Measurements from ENCODE around the gene ANKH. TPM values are rescaled to one million over a fixed set of nuclear protein-coding genes. Genes with fewer than 3 reads are reported as not detected.
A peak's percentile ranks its signal among the peaks of the same experiment; 100 is the strongest.

Gene ANKH
- total RNA-seq, 1 donor from 2014 or later: 39.1 TPM

DNA sequence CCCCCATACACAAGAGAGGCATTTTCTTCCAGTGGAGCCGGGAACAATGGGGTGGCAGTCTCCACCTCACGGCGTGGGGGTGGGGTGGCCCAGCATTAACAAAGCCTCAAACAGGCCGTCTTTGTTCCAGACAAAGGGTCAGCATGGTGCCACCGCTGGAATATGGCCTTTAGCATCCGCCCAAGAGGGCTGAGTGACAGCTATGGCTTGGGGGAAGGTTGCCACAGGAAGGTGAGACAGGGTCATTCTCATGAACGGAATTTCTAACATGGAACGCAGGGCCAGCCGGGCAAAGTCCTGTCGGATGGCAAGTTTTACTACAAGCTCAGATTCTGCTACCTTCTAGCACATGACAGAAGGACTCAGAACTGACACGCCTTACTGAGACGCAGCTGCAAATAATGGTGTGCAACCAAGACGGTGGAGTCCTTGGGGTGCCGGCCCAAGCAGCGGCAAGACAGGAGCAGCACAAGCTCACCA, 143.1 kb downstream of the ANKH start:
- Mint-ChIP-seq H3K36me3 (peaks cover 4% of the 10 kb centered on the region), H3K27me3 (ENCODE audit: low read depth) (no peaks in the 10 kb centered on the region), H3K4me1 (peaks cover 5% of the 10 kb centered on the region), H3K27ac (no peak overlapping the region), H3K4me3 (no peak overlapping the region), H3K9me3 (no peaks in the 10 kb centered on the region)
- TF ChIP-seq CTCF (IDR thresholded peaks at IDR 0.05; ENCODE audit: unreplicated experiment): no peak
- no peak for DNase-seq (ENCODE audit: low spot score in 2 of 2, unreplicated experiment in 2 of 2)

GRCh38 chr5:14727928-14728458, 143.6 kb downstream of the ANKH start:
- Mint-ChIP-seq H3K4me1 (peaks cover 5% of the 10 kb centered on the region), H3K4me3 (no peak overlapping the region), H3K36me3 (peaks cover under 1% of the 10 kb centered on the region), H3K9me3 (no peaks in the 10 kb centered on the region), H3K27me3 (ENCODE audit: low read depth) (no peaks in the 10 kb centered on the region), H3K27ac (no peak overlapping the region)
- no peak for DNase-seq (ENCODE audit: low spot score in 2 of 2, unreplicated experiment in 2 of 2)
- no peak for TF ChIP-seq CTCF (IDR thresholded peaks at IDR 0.05; ENCODE audit: unreplicated experiment)

GRCh38 chr5:14727428-14727865, 144.1 kb downstream of the ANKH start:
- no peak overlapping the region for H3K27ac Mint-ChIP-seq
- H3K4me1 Mint-ChIP-seq: peaks cover 5% of the 10 kb centered on the region

DNA sequence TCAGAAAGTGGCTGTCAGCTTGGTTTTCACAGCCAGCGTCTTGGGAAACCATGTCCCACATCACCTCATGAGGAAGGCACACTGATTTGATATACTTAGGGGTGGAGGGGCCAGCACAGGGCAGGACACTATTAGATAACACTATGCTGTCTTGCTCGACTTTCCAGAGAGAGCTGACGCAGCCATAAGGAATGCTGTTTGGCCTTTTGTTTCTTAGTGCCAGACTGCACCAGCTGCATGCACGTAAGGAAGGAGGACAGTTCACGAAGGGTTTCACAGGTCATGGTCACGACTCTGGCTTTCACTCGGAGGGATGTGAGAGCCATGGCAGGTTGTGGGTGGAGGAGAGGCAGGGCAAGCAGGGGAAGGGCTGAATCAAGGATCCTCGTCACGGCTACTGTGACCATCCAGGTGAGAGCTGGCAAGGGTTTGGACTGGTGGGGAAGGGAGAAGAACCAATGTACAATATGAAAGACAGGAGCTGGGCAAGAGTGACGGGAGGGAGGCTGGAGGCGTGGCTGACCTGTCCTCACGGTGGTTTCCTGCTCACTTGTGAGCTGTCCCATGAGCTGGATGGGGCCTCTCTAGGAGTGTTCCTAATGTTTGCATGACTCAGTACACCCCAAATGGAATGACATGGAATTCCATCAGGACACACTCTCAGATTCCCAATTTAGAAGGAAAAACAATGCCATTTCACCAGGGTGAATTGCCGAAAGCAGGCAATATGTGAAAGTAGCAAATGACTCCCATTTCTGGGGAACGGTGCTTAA, 145.3 kb downstream of the ANKH start:
- no peak for DNase-seq (ENCODE audit: low spot score in 2 of 2, unreplicated experiment in 2 of 2)
- peak overlapping the region; percentile 44 for H3K27ac Mint-ChIP-seq
- H3K36me3 Mint-ChIP-seq: no peaks in the 10 kb centered on the region
- no peaks in the 10 kb centered on the region for H3K9me3 Mint-ChIP-seq
- H3K4me1 Mint-ChIP-seq: peaks cover 5% of the 10 kb centered on the region
- no peak for TF ChIP-seq CTCF (IDR thresholded peaks at IDR 0.05; ENCODE audit: unreplicated experiment)
- no peaks in the 10 kb centered on the region for H3K27me3 Mint-ChIP-seq (ENCODE audit: low read depth)
- H3K4me3 Mint-ChIP-seq: no peak overlapping the region

More at GRCh38 chr5:14727428-14727865, 144.1 kb downstream of the ANKH start:
- TF ChIP-seq CTCF (IDR thresholded peaks at IDR 0.05; ENCODE audit: unreplicated experiment): peak; percentile 97
- no peaks in the 10 kb centered on the region for H3K36me3 Mint-ChIP-seq
- no peaks in the 10 kb centered on the region for H3K27me3 Mint-ChIP-seq (ENCODE audit: low read depth)
- peak; percentile 73 to 91 for DNase-seq (ENCODE audit: low spot score in 2 of 2, unreplicated experiment in 2 of 2)
- H3K4me3 Mint-ChIP-seq: no peak overlapping the region
- no peaks in the 10 kb centered on the region for H3K9me3 Mint-ChIP-seq

DNA sequence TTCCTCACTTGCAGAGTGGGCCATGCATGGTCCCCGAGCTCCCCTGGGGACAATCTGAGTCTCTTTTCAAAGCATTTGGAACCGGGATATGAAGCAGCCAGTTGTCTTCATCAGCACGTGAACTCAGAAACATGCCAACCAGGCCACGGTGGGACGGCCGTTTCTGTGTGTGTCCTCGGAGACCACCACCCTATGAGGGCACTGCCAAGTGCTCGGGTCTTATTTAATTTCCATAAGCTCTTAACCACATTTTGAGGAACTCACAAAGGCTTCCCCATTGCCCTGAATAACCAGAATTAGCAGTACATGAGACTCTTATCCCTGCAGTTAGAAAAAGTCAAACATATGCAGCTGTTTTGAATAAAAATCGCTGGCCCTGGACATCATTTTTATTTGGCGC, 146.9 kb downstream of the ANKH start:
- DNase-seq (ENCODE audit: low spot score in 2 of 2, unreplicated experiment in 2 of 2): no peak
- Mint-ChIP-seq H3K9me3 (peaks cover 6% of the 10 kb centered on the region), H3K27ac (no peak overlapping the region), H3K4me1 (peaks cover 5% of the 10 kb centered on the region), H3K36me3 (peaks cover 3% of the 10 kb centered on the region), H3K27me3 (ENCODE audit: low read depth) (no peaks in the 10 kb centered on the region), H3K4me3 (no peak overlapping the region)
- TF ChIP-seq CTCF (IDR thresholded peaks at IDR 0.05; ENCODE audit: unreplicated experiment): no peak
